K562 (cell line): Measurements from ENCODE around the gene ITPRIPL2. TPM values are rescaled to one million over a fixed set of nuclear protein-coding genes. Genes with fewer than 3 reads are reported as not detected.
A peak's percentile ranks its signal among the peaks of the same experiment; 100 is the strongest.

Experiments used
- ARID4B ChIP-seq: sonication (generic); formaldehyde crosslinking; IDR thresholded peaks from 2 replicates; pipeline ENCODE4 v1.8.0; 2022; ENCODE audit warnings: mild to moderate bottlenecking, missing genetic modification reagents
- CCNT2 ChIP-seq: IDR thresholded peaks from 2 replicates; pipeline ENCODE4 v1.6.1; 2011; ENCODE audit warnings: borderline replicate concordance, low read depth, mild to moderate bottlenecking, moderate library complexity, mixed read lengths, low read length; ENCODE audit not compliant: insufficient read length; ENCODE audit errors: extremely low read depth
- EGR1 ChIP-seq: fragments of 450-650 bp; conservative IDR thresholded peaks from 2 replicates; pipeline ENCODE4 v1.6.1; 2017; ENCODE audit warnings: mild to moderate bottlenecking
- MTA1 ChIP-seq: fragments of 450-650 bp; IDR thresholded peaks from 2 replicates; pipeline ENCODE4 v1.6.1; 2017; ENCODE audit warnings: borderline replicate concordance
- MTA2 ChIP-seq: fragments of 450-650 bp; IDR thresholded peaks from 2 replicates; pipeline ENCODE4 v1.6.1; 2016; ENCODE audit warnings: low read depth
- RBBP5 ChIP-seq: fragments of 200-600 bp; sonication (generic); IDR thresholded peaks from 2 replicates; pipeline ENCODE4 v1.6.1; 2012; ENCODE audit warnings: borderline replicate concordance, mild to moderate bottlenecking, low read length, control low read depth, inconsistent platforms; ENCODE audit not compliant: insufficient read depth, poor library complexity, severe bottlenecking
- RCOR1 ChIP-seq, 2 experiments: IDR thresholded peaks; 2 replicates each; pipeline ENCODE4 v1.6.1; 2012; ENCODE audit warnings: low read depth in 2 of 2, low read length in 2 of 2, borderline replicate concordance in 1 of 2, improper control_type of control experiment in 1 of 2
- SMC3 ChIP-seq: conservative IDR thresholded peaks from 2 replicates; pipeline ENCODE4 v1.6.1; 2011; ENCODE audit warnings: low read depth, low read length, improper control_type of control experiment; ENCODE audit not compliant: insufficient read depth
- TBL1XR1 ChIP-seq, 2 experiments: IDR thresholded peaks; 2 replicates each; pipeline ENCODE4 v1.6.1; 2012; ENCODE audit warnings: improper control_type of control experiment in 2 of 2, low read length in 2 of 2, mild to moderate bottlenecking in 1 of 2
- ZFP36 ChIP-seq: fragments of 150-350 bp; IDR thresholded peaks from 2 replicates; pipeline ENCODE4 v1.6.1; 2018; ENCODE audit warnings: low read length, low read depth; ENCODE audit not compliant: partially characterized antibody
- ZNF354B ChIP-seq: fragments of 250-450 bp; sonication (Bioruptor Pico); IDR thresholded peaks from 2 replicates; pipeline ENCODE4 v1.4.0; 2020
- polyA plus RNA-seq, 8 experiments: library from polyadenylated mRNA; depleted of rRNA in 4 of 8; stranded (reverse) in 5 of 8; unstranded in 3 of 8; fragments of >200 nt; fragmentation: Nextera tagmentation in 2 of 8; fragmentation: Illumina TruSeq in 1 of 8; extraction: Ambion mirVana in 2 of 8; extraction: Trizol in 1 of 8; gene quantifications; 2 replicates each; pipeline versions ENCODE4 v1.2.1 to v1.2.3, GENCODE V29; 2011 to 2014; ENCODE audit warnings: inconsistent platforms in 1 of 8, missing spikeins in 1 of 8
- total RNA-seq, 7 experiments: library from RNA; depleted of rRNA in 6 of 7; stranded (reverse); fragments of >200 nt in 6 of 7; fragmentation: Illumina TruSeq in 2 of 7; extraction: Trizol in 2 of 7; gene quantifications; 2 replicates each; pipeline versions ENCODE4 v1.2.1 to v1.2.3, GENCODE V29; 2011 to 2021; ENCODE audit warnings: low replicate concordance in 1 of 7
- TF ChIP-seq, protein P1 (sequence below): fragments of 450-650 bp; IDR thresholded peaks from 2 replicates; pipeline ENCODE4 v1.6.1; 2016; ENCODE audit warnings: mild to moderate bottlenecking, moderate library complexity

ITPRIPL2 gene
- total and polyA plus RNA-seq, 9 of the 15 experiments (the other 6 are each of a cell fraction or from before 2014, with no cell fraction given) = 0.04 to 2.2 (median 0.58) TPM

GRCh38 chr16:19085679-19086200, 28.0 kb upstream of the ITPRIPL2 start (continued):
- TF ChIP-seq, protein P1, sequence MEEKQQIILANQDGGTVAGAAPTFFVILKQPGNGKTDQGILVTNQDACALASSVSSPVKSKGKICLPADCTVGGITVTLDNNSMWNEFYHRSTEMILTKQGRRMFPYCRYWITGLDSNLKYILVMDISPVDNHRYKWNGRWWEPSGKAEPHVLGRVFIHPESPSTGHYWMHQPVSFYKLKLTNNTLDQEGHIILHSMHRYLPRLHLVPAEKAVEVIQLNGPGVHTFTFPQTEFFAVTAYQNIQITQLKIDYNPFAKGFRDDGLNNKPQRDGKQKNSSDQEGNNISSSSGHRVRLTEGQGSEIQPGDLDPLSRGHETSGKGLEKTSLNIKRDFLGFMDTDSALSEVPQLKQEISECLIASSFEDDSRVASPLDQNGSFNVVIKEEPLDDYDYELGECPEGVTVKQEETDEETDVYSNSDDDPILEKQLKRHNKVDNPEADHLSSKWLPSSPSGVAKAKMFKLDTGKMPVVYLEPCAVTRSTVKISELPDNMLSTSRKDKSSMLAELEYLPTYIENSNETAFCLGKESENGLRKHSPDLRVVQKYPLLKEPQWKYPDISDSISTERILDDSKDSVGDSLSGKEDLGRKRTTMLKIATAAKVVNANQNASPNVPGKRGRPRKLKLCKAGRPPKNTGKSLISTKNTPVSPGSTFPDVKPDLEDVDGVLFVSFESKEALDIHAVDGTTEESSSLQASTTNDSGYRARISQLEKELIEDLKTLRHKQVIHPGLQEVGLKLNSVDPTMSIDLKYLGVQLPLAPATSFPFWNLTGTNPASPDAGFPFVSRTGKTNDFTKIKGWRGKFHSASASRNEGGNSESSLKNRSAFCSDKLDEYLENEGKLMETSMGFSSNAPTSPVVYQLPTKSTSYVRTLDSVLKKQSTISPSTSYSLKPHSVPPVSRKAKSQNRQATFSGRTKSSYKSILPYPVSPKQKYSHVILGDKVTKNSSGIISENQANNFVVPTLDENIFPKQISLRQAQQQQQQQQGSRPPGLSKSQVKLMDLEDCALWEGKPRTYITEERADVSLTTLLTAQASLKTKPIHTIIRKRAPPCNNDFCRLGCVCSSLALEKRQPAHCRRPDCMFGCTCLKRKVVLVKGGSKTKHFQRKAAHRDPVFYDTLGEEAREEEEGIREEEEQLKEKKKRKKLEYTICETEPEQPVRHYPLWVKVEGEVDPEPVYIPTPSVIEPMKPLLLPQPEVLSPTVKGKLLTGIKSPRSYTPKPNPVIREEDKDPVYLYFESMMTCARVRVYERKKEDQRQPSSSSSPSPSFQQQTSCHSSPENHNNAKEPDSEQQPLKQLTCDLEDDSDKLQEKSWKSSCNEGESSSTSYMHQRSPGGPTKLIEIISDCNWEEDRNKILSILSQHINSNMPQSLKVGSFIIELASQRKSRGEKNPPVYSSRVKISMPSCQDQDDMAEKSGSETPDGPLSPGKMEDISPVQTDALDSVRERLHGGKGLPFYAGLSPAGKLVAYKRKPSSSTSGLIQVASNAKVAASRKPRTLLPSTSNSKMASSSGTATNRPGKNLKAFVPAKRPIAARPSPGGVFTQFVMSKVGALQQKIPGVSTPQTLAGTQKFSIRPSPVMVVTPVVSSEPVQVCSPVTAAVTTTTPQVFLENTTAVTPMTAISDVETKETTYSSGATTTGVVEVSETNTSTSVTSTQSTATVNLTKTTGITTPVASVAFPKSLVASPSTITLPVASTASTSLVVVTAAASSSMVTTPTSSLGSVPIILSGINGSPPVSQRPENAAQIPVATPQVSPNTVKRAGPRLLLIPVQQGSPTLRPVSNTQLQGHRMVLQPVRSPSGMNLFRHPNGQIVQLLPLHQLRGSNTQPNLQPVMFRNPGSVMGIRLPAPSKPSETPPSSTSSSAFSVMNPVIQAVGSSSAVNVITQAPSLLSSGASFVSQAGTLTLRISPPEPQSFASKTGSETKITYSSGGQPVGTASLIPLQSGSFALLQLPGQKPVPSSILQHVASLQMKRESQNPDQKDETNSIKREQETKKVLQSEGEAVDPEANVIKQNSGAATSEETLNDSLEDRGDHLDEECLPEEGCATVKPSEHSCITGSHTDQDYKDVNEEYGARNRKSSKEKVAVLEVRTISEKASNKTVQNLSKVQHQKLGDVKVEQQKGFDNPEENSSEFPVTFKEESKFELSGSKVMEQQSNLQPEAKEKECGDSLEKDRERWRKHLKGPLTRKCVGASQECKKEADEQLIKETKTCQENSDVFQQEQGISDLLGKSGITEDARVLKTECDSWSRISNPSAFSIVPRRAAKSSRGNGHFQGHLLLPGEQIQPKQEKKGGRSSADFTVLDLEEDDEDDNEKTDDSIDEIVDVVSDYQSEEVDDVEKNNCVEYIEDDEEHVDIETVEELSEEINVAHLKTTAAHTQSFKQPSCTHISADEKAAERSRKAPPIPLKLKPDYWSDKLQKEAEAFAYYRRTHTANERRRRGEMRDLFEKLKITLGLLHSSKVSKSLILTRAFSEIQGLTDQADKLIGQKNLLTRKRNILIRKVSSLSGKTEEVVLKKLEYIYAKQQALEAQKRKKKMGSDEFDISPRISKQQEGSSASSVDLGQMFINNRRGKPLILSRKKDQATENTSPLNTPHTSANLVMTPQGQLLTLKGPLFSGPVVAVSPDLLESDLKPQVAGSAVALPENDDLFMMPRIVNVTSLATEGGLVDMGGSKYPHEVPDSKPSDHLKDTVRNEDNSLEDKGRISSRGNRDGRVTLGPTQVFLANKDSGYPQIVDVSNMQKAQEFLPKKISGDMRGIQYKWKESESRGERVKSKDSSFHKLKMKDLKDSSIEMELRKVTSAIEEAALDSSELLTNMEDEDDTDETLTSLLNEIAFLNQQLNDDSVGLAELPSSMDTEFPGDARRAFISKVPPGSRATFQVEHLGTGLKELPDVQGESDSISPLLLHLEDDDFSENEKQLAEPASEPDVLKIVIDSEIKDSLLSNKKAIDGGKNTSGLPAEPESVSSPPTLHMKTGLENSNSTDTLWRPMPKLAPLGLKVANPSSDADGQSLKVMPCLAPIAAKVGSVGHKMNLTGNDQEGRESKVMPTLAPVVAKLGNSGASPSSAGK = no peak
- TF ChIP-seq MTA1 (0 out of 2 replicates have a peak, but pooled peaks have one; percentile 17), RCOR1 (IDR thresholded peaks at IDR 0.05; ENCODE audit: borderline replicate concordance in 1 of 2, low read depth in 2 of 2, low read length in 2 of 2) (peak in 1 of 2 experiments; percentile 94; a peak in 2 of 4 replicates), ZNF354B (CRISPR knock-in tag) (no peak), EGR1 (no peak), TBL1XR1 (IDR thresholded peaks at IDR 0.05; ENCODE audit: low read length in 2 of 2) (peak in 1 of 2 experiments; percentile 63; a peak in 1 of 4 replicates), CCNT2 (peak; percentile 35), SMC3 (no peak), ARID4B (no peak), ZFP36 (no peak), MTA2 (peak; percentile 66; the same call in 1 of the 2 replicates), RBBP5 (no peak)
